Fibroblast of skin of left biceps (primary cell): ENCODE results near the gene GDF3.
"Not testable (repeated sequence)": the region's sequence is repeated elsewhere in the genome, so short reads cannot be mapped to it uniquely, and the experiment has no call there.

Experiments
- DNase-seq, 2 experiments: peaks; one replicate each; pipeline ENCODE4 v3.0.0-alpha.2; 2013; ENCODE audit warnings: low read depth in 2 of 2

Gene GDF3

DNA sequence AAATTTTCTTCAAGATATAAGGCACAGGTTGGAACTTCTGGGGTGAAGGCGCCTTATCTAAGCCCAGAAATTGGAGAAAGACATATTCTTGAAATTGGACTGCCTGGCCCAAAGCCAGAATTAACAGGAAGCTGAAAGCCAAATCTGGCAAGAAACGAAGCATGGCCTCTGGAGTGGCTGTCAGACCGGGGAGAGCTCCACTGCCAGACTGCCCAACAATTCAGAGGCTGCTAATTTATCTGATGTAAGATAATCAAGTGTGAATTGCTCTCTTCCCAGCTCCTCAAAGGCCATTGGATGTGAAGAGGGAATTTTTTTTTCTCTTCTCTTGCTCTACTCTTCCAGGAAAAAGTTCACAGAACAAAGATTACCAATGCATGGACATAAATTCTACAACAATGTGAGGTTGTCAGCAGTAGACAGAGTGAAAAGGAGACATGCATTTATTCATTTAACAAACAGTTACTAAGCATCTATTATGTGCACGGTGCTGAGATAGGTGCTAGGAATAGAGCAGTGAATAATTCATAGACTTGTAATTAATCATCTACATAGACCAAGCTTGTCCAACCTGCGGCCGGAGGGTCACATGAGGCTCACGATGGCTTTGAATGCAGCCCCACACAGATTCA is at the start of gene GDF3:
GDF3 (minus strand) TSS at position 210 of the 632 bp plus-strand sequence; CDS start at position 163, 47 bp downstream.
- no peak for DNase-seq

DNA sequence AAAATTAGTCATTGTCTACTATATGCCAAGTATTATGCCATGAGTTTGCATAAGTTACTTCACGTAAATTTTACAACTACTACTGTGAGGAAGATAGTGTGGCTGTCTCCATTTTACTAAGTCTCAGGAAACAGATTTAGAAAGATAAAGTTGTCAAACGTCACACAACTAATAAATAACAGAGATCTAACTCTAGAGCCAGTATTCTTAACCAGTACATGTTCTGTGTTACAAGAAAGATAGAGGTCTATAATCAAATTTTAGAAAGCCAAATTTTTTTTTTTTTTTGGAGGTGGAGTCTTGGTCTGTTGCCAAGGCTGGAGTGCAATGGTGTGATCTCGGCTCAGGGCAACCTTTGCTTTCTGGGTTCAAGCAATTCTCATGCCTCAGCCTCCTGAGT is 37.4 kb upstream of the GDF3 start:
- no peak for DNase-seq

DNA sequence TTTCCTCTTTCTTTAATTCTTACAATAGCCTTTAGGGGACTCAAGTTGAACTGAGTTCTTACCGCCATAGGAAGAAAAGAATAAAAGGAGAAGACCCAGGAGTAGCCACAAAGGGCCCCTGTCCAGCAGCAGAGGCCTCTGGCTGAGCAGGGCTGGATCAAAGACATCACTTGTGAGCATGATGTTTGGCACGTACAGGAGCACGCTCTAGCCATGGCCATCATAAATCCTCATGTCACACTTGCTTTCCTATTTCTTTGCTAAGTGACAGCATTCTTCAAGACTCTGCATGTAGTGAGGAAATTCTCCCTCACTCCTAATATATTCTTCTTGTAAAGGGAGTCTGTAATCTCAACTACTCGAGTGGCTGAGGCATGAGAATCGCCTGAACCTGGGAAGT is 35.9 kb upstream of the GDF3 start:
- DNase-seq, result no peak

DNA sequence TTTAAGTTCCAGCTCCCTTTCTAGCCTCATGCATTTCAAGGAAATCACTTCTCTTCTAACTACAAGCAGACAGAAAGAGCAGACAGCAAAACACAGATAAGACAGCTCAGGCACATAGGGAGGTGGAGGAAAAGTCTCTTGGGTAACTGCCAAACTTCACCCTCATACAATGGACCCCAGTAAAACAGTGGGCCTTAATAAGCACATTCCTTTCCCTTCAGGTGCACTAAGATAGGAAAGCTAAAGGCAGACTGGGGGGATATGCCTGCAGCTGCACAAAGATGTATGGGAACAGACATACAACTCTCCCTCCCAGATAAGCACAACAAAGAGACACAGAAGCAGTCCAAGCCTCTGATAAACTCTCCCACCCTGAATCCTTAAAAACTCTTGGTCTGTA is 35.4 kb upstream of the GDF3 start:
- not testable (repeated sequence) for DNase-seq

DNA sequence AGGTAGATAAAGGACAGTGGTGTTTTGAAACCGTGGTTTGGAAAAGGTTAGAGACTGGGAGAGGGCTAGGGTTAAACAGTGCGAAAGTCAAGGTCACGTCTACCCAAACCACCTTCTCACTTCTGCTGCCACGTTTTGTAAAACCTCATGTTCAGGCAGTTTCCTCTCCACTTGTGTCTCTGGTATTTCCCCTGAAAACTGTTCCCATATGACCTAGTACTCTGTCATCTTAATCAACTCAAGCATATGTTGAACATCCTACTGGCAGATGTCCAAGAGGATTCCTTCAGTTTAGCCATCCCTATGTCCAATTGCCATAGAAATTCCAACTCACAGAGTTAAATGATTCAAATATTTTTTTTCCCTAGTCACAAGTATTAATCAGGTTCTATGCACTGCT is 34.2 kb upstream of the GDF3 start:
- DNase-seq, result peak; percentile 35 to 39

DNA sequence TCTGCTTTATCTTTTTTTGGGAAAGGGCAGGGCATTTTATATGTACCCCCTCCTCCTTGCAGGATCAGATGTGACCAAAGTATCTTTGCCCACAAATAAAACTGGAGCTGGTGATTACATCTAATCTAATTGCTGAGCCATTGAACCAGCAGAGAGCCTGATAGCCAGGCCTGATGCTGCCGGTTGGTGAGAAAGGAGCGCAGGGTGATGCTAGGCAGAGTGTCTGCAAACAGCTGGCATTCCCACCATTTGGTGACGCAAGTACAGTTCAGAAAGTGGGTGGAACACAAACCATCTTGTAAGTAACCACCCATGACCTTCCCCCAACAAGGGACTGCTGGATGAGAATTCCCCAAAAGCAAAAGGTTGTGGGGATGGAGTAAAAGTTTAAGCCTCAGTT is 28.4 kb upstream of the GDF3 start:
- no peak for DNase-seq

DNA sequence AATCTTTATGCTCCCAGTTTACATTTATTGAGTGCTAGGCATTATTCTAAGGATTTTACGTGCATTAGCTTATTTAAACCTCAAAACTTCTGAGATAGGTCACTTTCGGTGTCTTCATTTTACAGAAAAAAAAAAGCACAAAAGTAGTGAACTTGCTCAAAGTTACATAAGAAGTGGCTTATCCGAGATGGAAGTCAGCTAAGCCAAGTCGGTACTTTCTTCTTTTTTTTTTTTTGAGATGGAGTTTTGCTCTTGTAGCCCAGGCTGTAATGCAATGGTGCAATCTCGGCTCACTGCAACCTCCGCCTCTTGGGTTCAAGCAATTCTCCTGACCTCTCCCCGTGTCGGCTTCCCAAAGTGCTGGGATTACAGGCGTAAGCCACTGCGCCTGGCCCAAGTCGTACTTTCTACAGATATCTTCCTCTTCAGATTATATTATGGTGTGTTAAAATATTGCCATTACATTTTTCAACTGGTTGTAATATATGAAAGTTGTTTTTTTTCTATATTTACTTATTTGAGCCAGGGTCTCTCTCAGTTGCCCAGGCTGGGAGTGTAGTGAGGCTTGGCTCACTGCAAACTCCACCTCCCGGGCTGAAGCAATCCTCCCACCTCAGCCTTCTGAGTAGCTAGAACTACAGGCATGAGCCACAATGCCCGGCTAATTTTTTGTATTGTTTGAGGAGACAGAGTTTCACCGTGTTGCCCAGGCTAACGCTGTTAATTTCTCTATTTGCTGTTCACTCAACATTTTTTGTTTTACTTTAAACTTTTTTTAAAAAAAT is 24.6 kb upstream of the GDF3 start:
- no peak for DNase-seq

DNA sequence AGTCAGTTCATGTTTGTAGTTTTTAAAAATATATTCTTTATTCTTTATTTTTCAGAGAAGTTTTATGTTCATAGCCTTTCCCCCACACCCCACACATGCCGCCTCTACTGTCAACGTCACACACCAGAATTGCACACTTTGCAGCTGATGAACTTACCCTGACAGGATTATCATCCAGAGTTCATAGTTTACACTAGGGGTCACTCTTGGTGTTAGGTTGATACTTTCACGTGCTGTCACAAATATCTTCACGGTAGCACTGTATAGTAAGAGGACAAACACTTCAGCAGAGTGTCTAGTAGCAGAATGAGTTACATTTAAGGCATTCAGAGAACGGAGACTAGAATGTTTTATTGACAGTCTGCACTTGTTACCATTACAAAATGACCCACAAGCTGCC is 20.8 kb upstream of the GDF3 start:
- no peak for DNase-seq

DNA sequence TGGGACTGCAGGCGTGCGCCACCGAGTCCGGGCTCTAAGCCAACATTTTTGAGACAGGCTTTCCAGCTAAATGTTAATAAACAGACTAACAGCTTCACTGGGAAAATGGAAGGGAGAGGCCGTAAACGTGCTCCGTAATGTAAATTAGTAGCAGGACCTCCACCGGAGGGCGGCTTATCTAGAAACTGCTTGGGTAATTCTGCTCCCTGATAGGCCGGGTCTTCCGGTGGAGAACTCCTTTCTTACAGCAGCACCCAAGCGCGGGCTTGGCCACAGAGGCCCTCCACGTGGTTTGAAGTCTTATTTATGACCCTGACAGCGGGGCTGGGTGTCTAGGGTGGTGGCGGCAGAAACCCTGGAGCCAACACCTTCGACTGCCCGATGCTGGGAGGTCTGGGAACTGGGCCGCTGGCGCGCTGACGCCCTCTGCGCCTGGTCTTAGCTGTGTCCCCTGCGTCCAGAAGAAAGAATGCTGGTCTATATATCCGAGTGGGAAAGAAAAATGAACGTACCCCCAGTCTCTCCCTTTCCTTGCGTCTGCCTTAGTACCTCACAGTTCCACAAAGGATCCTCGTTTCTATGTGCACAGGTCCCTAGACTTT is 17.4 kb upstream of the GDF3 start:
- no peak for DNase-seq

DNA sequence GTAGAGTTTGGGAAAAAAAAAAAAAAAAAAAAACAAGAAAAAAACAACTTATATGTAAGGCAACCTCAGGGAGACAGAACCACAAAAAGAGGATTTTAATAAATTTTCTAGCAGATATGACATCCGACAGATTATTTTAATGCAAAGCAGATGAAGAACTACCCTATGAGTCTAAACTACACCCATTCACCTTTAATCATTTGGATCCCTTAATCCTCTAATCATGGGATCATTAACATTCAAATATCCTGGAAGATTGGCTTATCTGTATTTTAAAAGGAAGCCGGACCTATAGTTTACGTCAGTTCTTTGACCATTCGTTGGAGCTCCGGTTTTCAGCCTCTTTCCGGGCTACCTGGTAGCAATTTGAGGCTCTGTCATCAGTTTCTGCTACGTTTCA is 15.6 kb upstream of the GDF3 start, which contains the start of gene DPPA3:
DPPA3 (plus strand) TSS at position 301 of the 400 bp plus-strand sequence. CDS start 138 bp downstream, outside the sequence.
- no peak for DNase-seq

DNA sequence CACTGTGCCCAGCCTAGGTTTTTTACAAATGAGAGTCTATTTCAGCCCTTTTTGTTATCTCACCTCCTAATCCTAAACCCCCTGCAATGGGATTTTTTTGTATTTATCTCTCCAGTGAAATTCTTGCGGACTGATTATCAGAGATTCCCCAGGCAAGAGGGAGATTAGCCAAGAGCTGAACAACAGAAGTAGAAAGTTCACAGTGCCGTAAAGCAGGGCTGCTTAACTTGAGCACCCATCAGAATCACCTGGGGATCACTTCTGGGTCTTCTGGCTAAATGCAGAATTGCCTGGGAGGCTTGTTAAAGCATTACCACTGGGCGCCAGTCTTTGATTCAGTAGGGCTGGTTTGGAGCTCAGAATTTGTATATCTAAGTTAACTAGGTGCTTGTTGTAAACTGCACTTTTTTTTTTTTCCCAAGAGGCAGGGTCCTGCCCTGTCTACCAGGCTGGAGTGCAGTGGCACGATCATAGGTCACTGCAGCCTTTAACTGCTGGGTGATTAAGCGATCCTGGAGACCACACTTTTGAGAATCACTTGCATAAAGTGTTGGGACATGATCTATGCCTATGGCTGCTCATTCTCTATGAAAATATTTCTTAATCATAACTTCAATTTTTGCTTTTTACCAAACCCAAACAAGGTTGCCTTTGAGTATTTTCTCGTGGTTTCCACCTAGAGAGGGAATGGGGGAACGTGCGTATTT is 14.5 kb upstream of the GDF3 start:
- DNase-seq, result no peak

DNA sequence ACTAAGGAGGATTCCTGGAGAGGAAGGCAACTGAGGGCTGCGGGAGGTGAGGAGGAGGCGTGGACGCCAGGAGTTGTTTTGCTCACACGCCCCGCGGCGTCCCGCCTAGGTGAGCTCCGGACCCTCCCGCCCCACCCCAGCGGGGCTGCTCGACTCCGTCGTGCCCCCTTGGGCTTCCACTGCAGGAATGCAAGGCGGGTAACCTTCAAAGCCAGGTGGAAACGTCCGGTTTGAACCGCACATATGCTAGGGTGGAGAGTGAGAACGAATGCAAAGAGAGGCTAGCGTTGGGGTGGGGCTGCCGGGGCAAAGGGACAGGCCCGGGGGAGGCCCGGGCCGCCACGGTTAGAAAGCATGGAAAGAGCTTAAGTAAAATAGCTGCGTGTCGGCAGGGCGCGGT is 10.3 kb upstream of the GDF3 start:
- no peak for DNase-seq

DNA sequence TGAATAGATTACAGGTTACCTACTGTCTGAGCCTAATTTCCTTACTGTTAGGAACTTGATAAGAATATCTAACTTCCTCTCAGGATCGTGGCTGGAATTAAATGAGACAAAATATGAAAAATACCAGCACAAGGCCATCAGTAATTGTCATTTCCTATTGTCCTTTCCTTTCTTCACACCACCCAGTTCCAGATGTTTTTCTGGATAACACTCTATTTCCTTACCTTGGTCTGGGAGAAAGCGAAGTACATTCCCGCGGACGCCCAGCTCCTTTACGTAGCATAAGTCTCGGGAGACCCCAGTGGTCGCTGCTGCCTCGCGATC is 376 bp downstream of the GDF3 start:
- DNase-seq, result no peak

DNA sequence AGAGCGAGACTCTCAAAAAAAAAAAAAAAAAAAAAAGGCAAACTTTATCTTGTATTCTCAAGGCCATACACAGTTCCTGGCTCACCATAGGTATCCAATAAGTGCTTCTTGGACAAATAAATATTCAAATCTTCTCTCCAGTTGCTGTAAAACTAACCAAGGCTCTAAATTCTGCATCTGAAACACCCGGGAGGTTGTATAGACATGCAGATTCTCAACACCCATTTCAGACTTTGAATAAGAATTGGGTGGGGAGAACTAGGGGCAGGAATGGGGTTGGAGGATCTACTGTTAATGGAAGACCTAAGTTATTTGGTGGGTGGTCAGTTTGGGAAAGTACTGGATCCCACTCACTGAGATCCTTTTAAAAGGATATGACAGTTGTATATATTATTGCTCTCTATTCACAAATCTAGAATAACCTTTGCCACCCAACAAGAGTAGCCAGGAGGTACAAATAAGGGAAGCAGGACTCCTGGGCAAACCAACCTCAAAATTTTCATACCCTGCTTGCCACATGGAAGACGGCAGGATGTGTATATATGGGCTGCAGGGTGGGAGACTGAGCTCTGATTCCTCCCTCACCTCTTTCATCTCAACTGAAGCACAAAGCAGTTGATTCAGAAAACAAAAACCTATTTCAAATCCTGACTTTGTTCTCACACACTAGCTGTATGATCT is 879 bp downstream of the GDF3 start:
- no peak for DNase-seq

DNA sequence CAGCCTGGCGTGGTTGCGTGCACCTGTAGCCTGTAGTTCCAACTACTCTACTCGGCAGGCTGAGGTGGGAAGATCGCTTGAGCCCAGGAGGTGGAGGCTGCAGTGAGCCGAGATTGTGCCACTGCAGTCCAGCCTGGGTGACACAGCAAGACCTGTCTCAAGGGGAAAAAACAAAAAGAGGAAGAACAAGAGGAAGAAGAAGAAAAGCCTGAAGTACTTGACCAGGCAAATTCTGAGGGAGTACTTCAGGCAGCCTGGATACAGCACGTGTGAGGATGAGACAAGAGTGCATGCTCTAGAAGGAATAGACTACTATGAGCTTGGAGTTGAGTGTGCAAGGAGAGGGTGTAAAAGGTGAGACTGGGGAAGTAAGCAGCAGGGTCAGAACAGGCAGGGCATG is 1.8 kb downstream of the GDF3 start:
- DNase-seq, result no peak

DNA sequence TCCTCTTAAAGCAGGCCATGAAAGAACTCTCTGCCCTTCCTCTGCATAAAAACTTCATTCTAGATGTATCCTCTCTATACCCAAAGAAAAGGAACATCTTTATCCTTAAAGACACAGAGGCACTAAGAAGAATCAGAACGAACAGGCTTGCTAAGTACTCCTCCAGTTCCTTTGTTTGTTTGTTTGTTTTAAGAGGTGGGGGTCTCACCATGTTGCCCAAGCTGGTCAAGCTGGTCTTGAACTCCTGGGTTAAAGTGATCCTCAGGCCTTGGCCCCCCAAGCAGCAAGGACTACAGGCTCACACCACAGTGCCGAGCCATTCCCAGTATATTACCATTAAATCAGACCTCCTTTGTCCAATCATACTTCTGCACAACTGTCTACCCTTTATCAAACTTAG is 14.0 kb downstream of the GDF3 start:
- no peak for DNase-seq

DNA sequence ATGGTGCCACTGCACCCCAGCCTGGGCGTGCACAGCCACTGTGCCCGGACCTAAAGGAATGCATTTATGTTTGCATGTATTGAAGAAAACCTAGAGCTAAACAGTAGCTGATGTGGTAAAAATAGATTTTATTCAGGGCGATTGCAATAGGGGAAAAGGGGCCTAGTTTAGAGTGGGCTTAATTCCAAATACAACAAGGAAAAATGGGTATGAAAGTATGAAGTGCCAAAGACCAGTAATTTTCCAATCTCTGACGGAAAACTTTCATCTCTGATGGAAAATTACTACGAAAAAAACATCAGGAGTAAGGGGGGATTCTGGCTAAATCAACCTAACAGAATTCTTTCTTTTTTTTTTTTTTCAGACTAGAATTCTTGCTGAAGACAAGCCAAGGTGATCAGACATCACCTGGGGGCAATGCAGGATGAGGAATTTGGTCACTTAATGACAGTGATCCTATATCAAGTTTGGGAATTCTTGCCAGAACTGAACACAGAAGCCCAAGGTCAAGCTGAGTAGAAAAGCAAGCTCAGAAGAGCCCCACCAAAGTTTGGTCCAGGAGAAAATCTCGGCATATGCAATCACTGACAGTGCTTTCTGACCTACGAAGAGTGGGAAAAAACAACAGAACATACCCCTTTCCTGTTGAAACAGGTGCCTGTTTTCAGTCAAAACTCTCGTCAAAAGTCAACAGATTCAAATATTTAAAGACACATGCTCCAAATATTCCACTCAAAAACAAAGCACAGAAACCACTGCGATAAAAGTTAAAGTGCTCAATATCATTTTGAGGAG is 16.1 kb downstream of the GDF3 start:
- no peak for DNase-seq

DNA sequence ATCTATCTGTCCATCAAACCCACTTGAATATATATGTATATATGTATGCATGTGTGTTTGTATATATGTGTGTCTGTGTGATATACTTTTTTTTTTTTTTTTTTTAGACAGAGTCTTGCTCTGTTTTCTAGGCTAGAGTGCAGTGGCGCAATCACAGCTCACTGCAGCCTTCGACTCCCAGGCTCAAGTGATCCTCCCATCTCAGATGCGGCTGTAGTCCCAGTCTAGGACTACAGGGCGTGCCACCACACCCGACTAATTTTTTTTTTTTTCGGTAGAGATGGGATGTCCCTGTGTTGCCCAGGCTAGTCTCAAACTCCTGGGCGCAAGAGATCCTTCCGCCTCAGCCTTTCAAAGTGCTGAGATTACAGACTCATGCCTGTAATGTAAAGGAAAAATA is 16.8 kb downstream of the GDF3 start:
- no peak for DNase-seq

DNA sequence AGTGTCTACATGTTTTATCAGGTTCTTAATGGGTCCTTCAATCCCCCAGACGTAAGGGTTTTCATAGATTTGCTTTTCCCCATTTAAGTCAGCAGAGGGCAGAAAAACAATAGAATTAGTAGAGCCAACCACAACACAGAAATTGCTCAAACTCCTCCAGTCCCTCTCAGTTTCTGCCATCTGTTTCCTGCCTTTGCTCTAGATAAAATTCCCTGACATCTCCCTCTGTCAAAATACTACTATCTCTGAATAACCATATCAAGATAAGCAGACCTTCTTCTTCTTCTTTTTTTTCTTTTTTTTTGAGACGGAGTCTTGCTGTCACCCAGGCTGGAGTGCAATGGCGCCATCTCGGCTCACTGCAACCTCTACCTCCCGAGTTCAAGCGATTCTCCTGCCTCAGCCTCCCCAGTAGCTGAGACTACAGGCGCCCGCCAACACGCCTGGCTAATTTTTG is 18.1 kb downstream of the GDF3 start:
- DNase-seq, result peak; percentile 15

DNA sequence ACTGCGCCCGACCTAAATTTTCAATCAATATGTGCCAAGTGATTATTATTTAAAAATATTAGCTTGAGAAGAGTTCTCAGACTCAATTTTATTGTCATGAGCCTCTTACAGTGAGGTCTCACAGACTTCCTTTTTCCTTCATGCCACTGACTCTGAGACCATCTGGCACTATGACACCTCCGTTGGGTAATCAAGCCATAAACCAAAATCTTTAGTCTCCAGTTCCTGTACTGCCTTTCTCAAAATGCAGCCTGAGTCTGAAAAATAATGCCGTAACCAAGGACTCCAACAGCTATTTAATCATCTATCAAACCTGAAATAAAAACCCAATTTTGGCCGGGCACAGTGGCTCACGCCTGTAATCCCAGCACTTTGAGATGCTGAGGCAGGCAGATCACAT is 20.1 kb downstream of the GDF3 start:
- not testable (repeated sequence) for DNase-seq

DNA sequence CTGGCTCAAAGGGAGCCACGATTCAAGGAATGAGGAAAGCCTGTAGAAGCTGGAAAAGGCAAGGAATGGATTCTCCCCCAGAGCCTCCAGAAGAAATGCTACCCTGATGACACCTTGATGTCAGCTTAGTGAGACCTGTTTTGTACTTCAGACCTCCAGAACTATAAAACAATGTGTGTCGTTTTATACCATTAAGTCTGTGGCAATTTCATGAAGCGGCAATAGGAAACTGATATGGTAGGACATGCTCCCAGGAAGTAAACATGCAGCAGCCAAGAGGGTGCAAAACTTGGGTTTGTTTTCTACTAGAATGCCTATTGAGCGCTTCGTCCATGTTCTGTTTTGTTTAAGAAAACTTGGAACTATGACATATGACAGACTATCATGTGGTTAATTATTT is 27.4 kb downstream of the GDF3 start:
- DNase-seq, result no peak
